ENCODE data around the gene KCTD17.

KCTD17 gene

GRCh38 chr22:37010174-37010573 is 41.4 kb upstream of the KCTD17 start:
- in situ Hi-C loops (cut with MboI; ENCODE audit: low pct_unique_long_range_greater_than_20kb, low sequenced_read_pairs, unreplicated experiment): no loop called here
- DNase-seq (ENCODE audit: low spot score): no peak

GRCh38 chr22:37010976-37011375 is 40.6 kb upstream of the KCTD17 start:
- DNase-seq (ENCODE audit: low spot score): no peak
- no peak for TF ChIP-seq CTCF (IDR thresholded peaks at IDR 0.05; ENCODE audit: extremely low read depth, insufficient read depth, missing control alignments)
- in situ Hi-C loops (cut with MboI; ENCODE audit: low pct_unique_long_range_greater_than_20kb, low sequenced_read_pairs, unreplicated experiment): no loop called here

More at GRCh38 chr22:37010174-37010573, 41.4 kb upstream of the KCTD17 start:
- no peak for TF ChIP-seq CTCF (IDR thresholded peaks at IDR 0.05; ENCODE audit: extremely low read depth, insufficient read depth, missing control alignments)

- DNase-seq (ENCODE audit: low spot score): no peak
- in situ Hi-C loops (cut with MboI; ENCODE audit: low pct_unique_long_range_greater_than_20kb, low sequenced_read_pairs, unreplicated experiment): no loop called here
- no peak for TF ChIP-seq CTCF (IDR thresholded peaks at IDR 0.05; ENCODE audit: extremely low read depth, insufficient read depth, missing control alignments)
Observed at GRCh38 chr22:37011472-37011871, 40.1 kb upstream of the KCTD17 start.

- no peak for DNase-seq (ENCODE audit: low spot score)
- in situ Hi-C loops (cut with MboI; ENCODE audit: low pct_unique_long_range_greater_than_20kb, low sequenced_read_pairs, unreplicated experiment): no loop called here
- TF ChIP-seq CTCF (IDR thresholded peaks at IDR 0.05; ENCODE audit: extremely low read depth, insufficient read depth, missing control alignments): no peak
Observed at GRCh38 chr22:37012262-37012904, 39.2 kb upstream of the KCTD17 start.

GRCh38 chr22:37012956-37013355 is 38.6 kb upstream of the KCTD17 start:
- TF ChIP-seq CTCF (IDR thresholded peaks at IDR 0.05; ENCODE audit: extremely low read depth, insufficient read depth, missing control alignments): no peak
- DNase-seq (ENCODE audit: low spot score): no peak
- in situ Hi-C loops (cut with MboI; ENCODE audit: low pct_unique_long_range_greater_than_20kb, low sequenced_read_pairs, unreplicated experiment): no loop called here

GRCh38 chr22:37014415-37014806 is 37.1 kb upstream of the KCTD17 start:
- in situ Hi-C loops (cut with MboI; ENCODE audit: low pct_unique_long_range_greater_than_20kb, low sequenced_read_pairs, unreplicated experiment): no loop called here
- TF ChIP-seq CTCF (IDR thresholded peaks at IDR 0.05; ENCODE audit: extremely low read depth, insufficient read depth, missing control alignments): no peak

More at GRCh38 chr22:37014415-37014806, 37.1 kb upstream of the KCTD17 start:
- DNase-seq (ENCODE audit: low spot score): no peak
